IPS-11a (cell line): Measurements from ENCODE around the gene MRS2.

ENCODE experiments used
- H3K4me3 ChIP-seq: one replicate; pipeline ENCODE4 v1.5.1; 2013; ENCODE audit warnings: low read depth, low read length, control low read depth

Gene MRS2

GRCh38 chr6:24469811-24470210 is 67.1 kb downstream of the MRS2 start:
- H3K4me3 ChIP-seq, result no peak overlapping the region

GRCh38 chr6:24472181-24472580 is 69.4 kb downstream of the MRS2 start:
- no peak overlapping the region for H3K4me3 ChIP-seq
